AG04449 (cell line): ENCODE data around the gene C1orf174.
"Not testable (repeated sequence)": the region's sequence is repeated elsewhere in the genome, so short reads cannot be mapped to it uniquely, and the experiment has no call there.

Experiments
- CTCF ChIA-PET: fragments of 350-600 bp; formaldehyde crosslinking; extraction: SDS; loops from one replicate; lab custom pipeline; 2021; ENCODE audit warnings: antibody characterized with exemption; lab: Yijun Ruan, JAX
- POLR2A ChIA-PET: fragments of 400-600, 350-600 bp; formaldehyde crosslinking; extraction: SDS; loops from one replicate; lab custom pipeline; 2020; ENCODE audit warnings: antibody characterized with exemption, inconsistent platforms; lab: Yijun Ruan, JAX
- DNase-seq: peaks from one replicate; pipeline ENCODE4 v3.0.0-alpha.2; 2010; ENCODE audit warnings: low read depth, low spot score
- H3K4me3 ChIP-seq: 2 replicates; pipeline ENCODE4 v1.5.1; 2011; ENCODE audit warnings: low read depth, mild to moderate bottlenecking, control low read depth, low read length
- CTCF ChIP-seq: IDR thresholded peaks from one replicate; pipeline ENCODE4 v1.5.1; 2011; ENCODE audit warnings: mild to moderate bottlenecking, moderate library complexity, low read length, control low read depth, inconsistent platforms; ENCODE audit not compliant: insufficient read depth; ENCODE audit errors: missing control alignments

The C1orf174 gene

GRCh38 chr1:3923378-3924185 is 23.5 kb upstream of the C1orf174 start:
- ChIA-PET CTCF (no interaction called here), POLR2A (no interaction called here)
- no peak for DNase-seq
- no peak overlapping the region for H3K4me3 ChIP-seq
- TF ChIP-seq CTCF = no peak

DNA sequence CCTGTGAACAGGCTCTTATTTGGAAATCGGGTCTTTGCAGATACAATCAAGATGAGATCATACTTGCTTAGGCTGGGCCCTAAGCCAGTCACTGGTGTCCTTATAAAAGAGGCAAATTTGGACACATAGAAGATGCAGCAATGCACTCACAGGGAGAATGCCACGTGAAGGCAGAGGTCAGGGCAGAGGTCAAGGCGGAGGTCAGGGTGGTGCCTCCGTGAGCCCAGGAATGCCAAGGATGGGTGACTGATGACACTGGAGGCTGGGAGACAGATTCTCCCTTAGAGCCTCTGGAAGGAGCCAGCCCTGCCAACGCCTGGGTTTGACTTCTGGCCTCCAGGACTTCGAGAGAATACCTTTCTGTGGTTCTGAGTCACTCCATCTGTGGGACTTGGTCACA is 22.8 kb upstream of the C1orf174 start:
- CTCF ChIA-PET = no interaction called here
- no peak overlapping the region for H3K4me3 ChIP-seq
- no peak for DNase-seq
- no peak for TF ChIP-seq CTCF
- POLR2A ChIA-PET = no interaction called here

DNA sequence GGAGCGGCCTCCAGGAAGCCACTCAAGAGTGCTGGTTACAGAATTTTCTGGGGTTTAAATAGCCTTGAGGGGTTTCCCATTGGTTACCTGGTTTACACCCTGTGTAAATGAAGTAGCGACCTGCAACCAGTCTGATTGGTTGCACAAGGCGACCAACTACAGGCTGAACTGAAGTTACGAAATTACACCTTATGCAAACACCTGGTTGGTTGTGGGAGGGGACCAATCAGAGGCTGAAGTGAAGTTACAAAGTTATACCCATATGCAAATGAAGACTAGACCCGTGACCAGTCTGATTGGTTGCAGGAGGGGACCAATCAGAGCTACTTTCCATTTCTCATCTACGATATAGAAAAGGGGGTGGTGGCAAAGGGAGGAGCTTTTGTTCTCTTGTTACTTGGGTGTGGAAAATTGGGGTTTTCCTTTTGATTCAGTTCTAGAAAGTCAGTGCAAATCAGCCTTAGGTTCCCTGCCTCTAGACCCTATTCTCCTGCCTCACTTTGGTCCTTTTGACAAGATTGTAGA is 22.2 kb upstream of the C1orf174 start:
- no peak overlapping the region for H3K4me3 ChIP-seq
- no peak for DNase-seq
- ChIA-PET CTCF (no interaction called here), POLR2A (no interaction called here)
- TF ChIP-seq CTCF = no peak

DNA sequence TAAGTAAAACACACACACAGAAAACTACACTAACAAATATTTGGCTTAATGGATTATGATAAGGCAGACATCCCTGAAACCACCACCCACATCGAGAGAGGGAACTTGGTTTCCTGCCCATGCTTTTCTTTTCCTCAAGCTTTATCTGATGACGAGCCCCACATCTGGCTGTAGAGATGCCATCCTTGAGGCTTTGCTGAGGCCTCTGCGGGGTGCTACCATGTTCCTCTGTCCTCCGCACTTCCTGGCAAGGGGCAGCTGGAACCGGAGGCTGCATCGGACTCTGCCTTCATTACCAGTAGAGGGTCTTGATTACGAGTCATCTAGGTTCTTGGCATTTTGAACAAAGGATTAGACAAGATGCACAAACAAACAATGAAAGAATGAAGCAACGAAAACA is 21.7 kb upstream of the C1orf174 start:
- POLR2A ChIA-PET = no interaction called here
- CTCF ChIA-PET = interaction anchor here (1.8 kb wide), 1 partner anchor 10 kb away, joined by 6 read pairs; no protein-coding TSS in a partner anchor
- no peak for TF ChIP-seq CTCF
- no peak overlapping the region for H3K4me3 ChIP-seq
- no peak for DNase-seq

- ChIA-PET CTCF (no interaction called here), POLR2A (no interaction called here)
- H3K4me3 ChIP-seq = no peak overlapping the region
- no peak for DNase-seq
- TF ChIP-seq CTCF = no peak
Observed at GRCh38 chr1:3919706-3920105, 19.6 kb upstream of the C1orf174 start.

DNA sequence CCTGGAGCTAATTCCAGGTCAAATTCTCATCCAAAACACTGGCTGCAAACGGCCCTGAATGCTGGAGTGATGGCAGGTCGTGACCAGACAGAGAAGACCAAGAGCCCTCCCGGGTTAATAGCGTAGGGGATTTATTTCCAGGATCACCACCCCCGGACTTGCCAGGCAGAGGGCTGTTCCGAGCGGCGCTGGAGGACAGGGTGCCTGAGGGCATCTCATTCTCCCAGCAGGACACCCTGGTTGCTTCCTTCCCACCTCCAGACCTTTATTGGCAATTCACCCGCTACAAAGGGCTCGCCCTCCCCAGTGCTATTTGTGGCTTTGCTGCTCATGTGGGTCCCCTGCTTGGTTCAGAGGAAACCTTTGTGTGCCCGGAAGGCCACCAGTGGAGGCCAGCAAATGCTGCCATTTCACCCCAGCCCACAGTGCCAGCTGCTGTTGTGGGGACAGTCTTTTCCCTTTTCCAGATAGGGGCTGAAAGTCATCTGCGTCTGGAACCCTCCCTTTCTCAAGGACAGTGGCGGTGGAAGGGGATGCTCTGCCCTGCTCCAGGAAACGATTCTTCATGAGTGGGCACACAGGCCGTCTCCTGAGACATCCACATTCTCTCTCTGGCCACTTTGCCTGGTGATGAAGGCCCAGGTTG is 19.0 kb upstream of the C1orf174 start:
- ChIA-PET CTCF (no interaction called here), POLR2A (no interaction called here)
- no peak for DNase-seq
- H3K4me3 ChIP-seq = no peak overlapping the region
- TF ChIP-seq CTCF = no peak

GRCh38 chr1:3918359-3918758 is 18.3 kb upstream of the C1orf174 start:
- CTCF ChIA-PET, H3K4me3 ChIP-seq, DNase-seq, POLR2A ChIA-PET: not testable (repeated sequence)
